Measurements from ENCODE around the gene ZBTB46. TPM values are rescaled to one million over a fixed set of nuclear protein-coding genes. Genes with fewer than 3 reads are reported as not detected.

Gene ZBTB46
- total RNA-seq, 1 experiment from 2014 or later: 10.7 TPM

GRCh38 chr20:63795178-63795830, 35.8 kb downstream of the ZBTB46 start:
- Histone ChIP-seq H4K20me1 (ENCODE audit: insufficient read depth) (no peaks in the 10 kb centered on the region), H3K4me1 (ENCODE audit: control insufficient read depth in 1 of 2, insufficient read depth in 2 of 2, low read length in 2 of 2) (peaks cover 0 to 5% of the 10 kb centered on the region in 2 experiments; a peak in 1 of 4 replicates), H3K9me3 (ENCODE audit: control insufficient read depth in 1 of 2, insufficient read depth in 1 of 2, low read depth in 1 of 2, low read length in 2 of 2) (no peaks in the 10 kb centered on the region), H3K4me2 (ENCODE audit: low read length) (no peak overlapping the region), H3K79me2 (ENCODE audit: insufficient read depth, low read length) (no peaks in the 10 kb centered on the region), H3K27me3 (ENCODE audit: insufficient read depth, low read length) (no peaks in the 10 kb centered on the region), H2AFZ (ENCODE audit: low read depth, low read length, poor library complexity, severe bottlenecking) (no peak overlapping the region), H3K9ac (ENCODE audit: low read length) (no peak overlapping the region), H3K27ac (ENCODE audit: low read depth, low read length) (no peak overlapping the region), H3K36me3 (ENCODE audit: control insufficient read depth in 1 of 2, insufficient read depth in 2 of 2, low read length in 2 of 2) (no peaks in the 10 kb centered on the region), H3K9me2 (ENCODE audit: insufficient read depth) (no peaks in the 10 kb centered on the region), H3K4me3 (replicated peaks in 1 of 2; ENCODE audit: low read depth in 1 of 2, low read length in 2 of 2) (no peak overlapping the region)
- no TSS peak for BruUV-seq (replicated peaks)
- ChIA-PET CTCF (no interaction called here), POLR2A (no interaction called here), RAD21 (ENCODE audit: low non-redundant PET in 1 of 2, low total read pairs in 2 of 2, uncharacterized antibody in 2 of 2, unreplicated experiment in 2 of 2) (no interaction called here)
- DNase-seq (ENCODE audit: low read depth, low spot score) (no peak), ATAC-seq (no peak)
- intact Hi-C loops (cut with micrococcal nuclease): no loop called here
- TF ChIP-seq EZH2phosphoT487 (IDR thresholded peaks at IDR 0.05; ENCODE audit: borderline replicate concordance) (no peak), ZFX (IDR thresholded peaks at IDR 0.05) (no peak), FOSL1 (IDR thresholded peaks at IDR 0.05; ENCODE audit: low read depth) (no peak)

DNA sequence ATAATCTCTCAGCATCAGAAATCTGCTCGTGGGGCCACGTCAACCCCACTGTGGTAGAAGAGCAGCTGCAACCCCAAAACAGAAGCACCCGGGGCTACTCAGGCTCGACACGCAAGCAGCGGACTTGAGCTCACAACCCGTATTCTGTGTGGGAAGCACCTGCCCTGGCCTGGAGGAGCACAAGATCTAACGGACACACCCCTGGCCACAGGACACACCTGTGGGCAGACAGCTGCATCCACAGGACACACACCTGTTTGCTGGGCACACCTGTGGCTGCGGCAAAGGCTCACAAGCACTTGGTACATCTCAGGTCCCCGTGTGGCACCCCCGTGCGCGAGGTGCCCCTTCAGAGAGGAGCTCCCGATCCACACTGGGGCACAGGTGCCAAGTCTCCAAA, 36.5 kb downstream of the ZBTB46 start:
- BruUV-seq (replicated peaks): no TSS peak
- no peaks in the 10 kb centered on the region for H3K27me3 ChIP-seq (ENCODE audit: insufficient read depth, low read length)
- no peak overlapping the region for H3K4me2 ChIP-seq (ENCODE audit: low read length)
- no peak for DNase-seq (ENCODE audit: low read depth, low spot score)
- H3K4me1 ChIP-seq (ENCODE audit: control insufficient read depth in 1 of 2, insufficient read depth in 2 of 2, low read length in 2 of 2): peaks cover 0 to 5% of the 10 kb centered on the region in 2 experiments; a peak in 1 of 4 replicates
- POLR2A ChIA-PET: no interaction called here
- H4K20me1 ChIP-seq (ENCODE audit: insufficient read depth): no peaks in the 10 kb centered on the region
- no peaks in the 10 kb centered on the region for H3K9me3 ChIP-seq (ENCODE audit: control insufficient read depth in 1 of 2, insufficient read depth in 1 of 2, low read depth in 1 of 2, low read length in 2 of 2)
- no peaks in the 10 kb centered on the region for H3K79me2 ChIP-seq (ENCODE audit: insufficient read depth, low read length)
- no peak overlapping the region for H3K9ac ChIP-seq (ENCODE audit: low read length)
- RAD21 ChIA-PET (ENCODE audit: low non-redundant PET in 1 of 2, low total read pairs in 2 of 2, uncharacterized antibody in 2 of 2, unreplicated experiment in 2 of 2): no interaction called here
- ATAC-seq: no peak
- no peaks in the 10 kb centered on the region for H3K9me2 ChIP-seq (ENCODE audit: insufficient read depth)
- TF ChIP-seq FOSL1 (IDR thresholded peaks at IDR 0.05; ENCODE audit: low read depth): no peak
- no peak for TF ChIP-seq POLR2A (IDR thresholded peaks at IDR 0.05; ENCODE audit: borderline replicate concordance, extremely low read depth, insufficient read depth, insufficient read length)
- no peak for TF ChIP-seq JUND (IDR thresholded peaks at IDR 0.05)
- TF ChIP-seq, protein P1, sequence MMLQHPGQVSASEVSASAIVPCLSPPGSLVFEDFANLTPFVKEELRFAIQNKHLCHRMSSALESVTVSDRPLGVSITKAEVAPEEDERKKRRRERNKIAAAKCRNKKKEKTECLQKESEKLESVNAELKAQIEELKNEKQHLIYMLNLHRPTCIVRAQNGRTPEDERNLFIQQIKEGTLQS (IDR thresholded peaks at IDR 0.05): no peak
- TF ChIP-seq EZH2phosphoT487 (IDR thresholded peaks at IDR 0.05; ENCODE audit: borderline replicate concordance): no peak
- TF ChIP-seq SRF (IDR thresholded peaks at IDR 0.05; ENCODE audit: low read depth): no peak
- TF ChIP-seq EGR1 (IDR thresholded peaks at IDR 0.05; ENCODE audit: low read depth): no peak
- TF ChIP-seq SIN3A (IDR thresholded peaks at IDR 0.05; ENCODE audit: low read depth): no peak
- TF ChIP-seq EZH2 (IDR thresholded peaks at IDR 0.05): no peak
- TF ChIP-seq CTCF (IDR thresholded peaks at IDR 0.05 in 2 of 3, conservative IDR thresholded peaks at IDR 0.05 in 1 of 3; ENCODE audit: borderline replicate concordance in 1 of 3, insufficient read depth in 1 of 3, low read depth in 2 of 3, low read length in 2 of 3): no peak
- TF ChIP-seq MAX (IDR thresholded peaks at IDR 0.05): no peak
- no peak for TF ChIP-seq YY1 (IDR thresholded peaks at IDR 0.05; ENCODE audit: extremely low read depth, insufficient replicate concordance, low read depth, low read length)
- no peak overlapping the region for H3K4me3 ChIP-seq (replicated peaks in 1 of 2; ENCODE audit: low read depth in 1 of 2, low read length in 2 of 2)
- CTCF ChIA-PET: no interaction called here
- intact Hi-C loops (cut with micrococcal nuclease): no loop called here
- no peaks in the 10 kb centered on the region for H3K36me3 ChIP-seq (ENCODE audit: control insufficient read depth in 1 of 2, insufficient read depth in 2 of 2, low read length in 2 of 2)
- H3K27ac ChIP-seq (ENCODE audit: low read depth, low read length): no peak overlapping the region
- H2AFZ ChIP-seq (ENCODE audit: low read depth, low read length, poor library complexity, severe bottlenecking): no peak overlapping the region

All from HCT116 (cell line).